Stimulated activated CD8-positive, alpha-beta memory T cell treated with anti-CD3 and anti-CD28 coated beads, Interleukin-2, amount 100 ng/mL, for 48 hours (primary cell): ENCODE measurements around the gene UBE2D4.

Source experiments
- DNase-seq, 2 donors: peaks; one replicate each; pipeline ENCODE4 v3.0.0-alpha.2; 2020; ENCODE audit warnings: low read depth in 2 of 2

Gene UBE2D4

DNA sequence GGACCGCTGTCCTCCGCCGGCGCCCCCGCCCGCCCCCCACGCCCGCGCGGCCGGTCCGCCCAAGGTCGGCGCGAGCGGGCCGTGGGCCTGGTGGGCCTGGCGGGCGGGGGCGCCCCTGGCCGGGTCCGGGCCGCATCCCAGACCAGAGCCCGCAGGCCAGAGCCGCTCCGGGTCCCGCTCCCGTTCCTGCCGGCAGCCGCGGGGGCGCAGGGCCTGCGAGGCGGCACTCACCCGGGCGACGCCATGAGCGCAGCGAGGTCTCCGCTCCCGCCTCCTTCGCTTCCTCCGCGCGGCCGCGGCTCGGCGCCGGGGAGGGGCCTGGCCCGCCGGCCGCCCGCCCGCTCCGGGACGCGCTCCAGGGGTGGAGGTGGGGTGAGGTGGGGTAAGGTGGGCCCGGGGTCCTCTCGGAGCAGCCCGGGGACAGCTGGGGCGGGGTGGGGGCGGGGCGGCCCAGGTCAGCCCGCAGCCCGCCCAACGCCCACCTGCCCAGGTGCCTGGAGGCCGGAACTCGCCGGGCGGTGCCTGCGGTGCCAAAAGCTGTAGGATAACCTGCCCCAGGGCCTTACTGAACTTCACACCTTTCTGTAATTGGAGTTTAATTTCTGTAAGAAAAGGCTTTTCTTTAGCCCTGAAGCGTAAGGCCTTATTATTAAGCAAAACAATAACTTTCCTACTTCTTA is 19.8 kb upstream of the UBE2D4 start, which contains the start of gene URGCP:
Gene URGCP, minus strand, starts transcription at position 266 of the 680 bp plus-strand sequence. Its CDS starts 21 bp downstream, at position 245.
- peak; percentile 34 to 39 for DNase-seq

DNA sequence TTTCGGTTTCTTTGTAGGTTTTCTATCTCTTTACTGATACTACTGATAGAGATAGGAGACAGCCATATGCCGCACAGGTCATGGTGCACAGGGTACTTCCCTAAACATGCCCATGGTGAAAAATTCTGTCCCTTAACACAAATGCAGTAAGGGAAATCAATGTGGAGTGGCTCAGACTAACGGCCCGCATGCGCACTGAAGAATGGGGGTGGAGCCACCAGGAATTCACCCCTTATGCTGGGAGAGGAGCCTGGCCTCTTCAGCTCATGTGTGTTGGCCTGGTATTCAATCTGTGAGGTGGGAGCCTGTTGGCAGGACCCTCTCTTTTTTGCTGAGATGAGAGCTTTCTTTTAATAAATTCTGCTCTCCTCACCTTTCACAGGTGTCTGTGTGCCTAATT is 11.4 kb upstream of the UBE2D4 start:
- no peak for DNase-seq

DNA sequence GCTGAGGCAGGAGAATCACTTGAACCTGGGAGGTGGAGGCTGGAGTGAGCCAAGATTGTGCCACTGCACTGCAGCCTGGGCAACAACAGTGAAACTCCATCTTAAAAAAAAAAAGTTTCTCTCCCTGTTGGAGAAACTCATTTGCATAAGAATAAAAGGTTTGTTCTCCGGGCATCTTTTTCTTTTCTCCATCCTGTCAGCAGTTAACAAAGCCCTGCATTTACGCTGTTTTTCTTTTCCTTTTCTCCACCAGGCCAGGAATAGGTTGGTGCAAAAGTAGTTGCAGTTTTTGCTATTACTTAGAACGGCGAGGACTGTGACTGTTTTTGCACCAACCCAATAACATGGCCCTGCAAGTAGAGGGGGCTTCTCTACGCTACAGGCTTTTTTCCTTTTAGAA is 10.3 kb upstream of the UBE2D4 start:
- no peak for DNase-seq

DNA sequence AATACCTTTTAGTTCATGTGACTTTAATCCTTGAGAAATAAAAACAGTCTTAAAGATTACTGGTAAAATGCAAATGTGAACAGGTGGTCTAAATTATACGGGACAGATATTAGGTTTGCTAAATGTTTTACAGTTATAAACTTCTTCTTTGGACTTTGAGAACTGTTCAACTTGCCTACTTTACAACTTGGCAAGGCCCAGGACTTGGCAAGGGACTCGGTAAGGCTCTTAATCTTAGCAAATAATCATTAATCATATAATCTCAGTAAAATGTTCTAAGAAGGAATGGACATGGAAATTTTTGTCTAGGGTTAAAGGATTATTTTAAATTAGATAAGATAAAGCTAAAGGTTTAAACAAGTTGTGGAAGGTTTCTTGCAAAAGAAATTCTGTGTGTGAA is 4.8 kb upstream of the UBE2D4 start:
- no peak for DNase-seq

DNA sequence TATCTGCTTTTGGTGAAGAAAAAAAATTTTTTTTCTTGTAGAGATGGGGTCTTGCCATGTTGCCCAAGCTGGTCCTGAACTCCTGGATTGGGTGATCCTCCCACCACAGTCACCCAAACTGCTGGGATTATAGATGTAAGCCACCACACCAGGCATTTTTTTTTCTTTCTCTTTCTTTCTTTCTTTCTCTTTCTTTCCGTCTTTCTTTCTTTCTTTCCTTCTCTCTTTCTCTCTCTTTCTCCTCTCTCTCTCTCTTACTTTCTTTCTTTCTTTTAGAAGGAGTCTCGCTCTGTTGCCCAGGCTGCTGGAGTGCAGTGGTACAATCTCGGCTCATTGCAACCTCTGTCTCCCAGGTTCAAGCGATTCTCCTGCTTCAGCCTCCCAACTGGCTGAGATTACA is 3.5 kb upstream of the UBE2D4 start:
- DNase-seq: no peak

- DNase-seq: no peak
Measured at GRCh38 chr7:43926798-43927123, 525 bp downstream of the UBE2D4 start.

- DNase-seq: no peak
Measured at GRCh38 chr7:43927810-43928209, 1.6 kb downstream of the UBE2D4 start.

DNA sequence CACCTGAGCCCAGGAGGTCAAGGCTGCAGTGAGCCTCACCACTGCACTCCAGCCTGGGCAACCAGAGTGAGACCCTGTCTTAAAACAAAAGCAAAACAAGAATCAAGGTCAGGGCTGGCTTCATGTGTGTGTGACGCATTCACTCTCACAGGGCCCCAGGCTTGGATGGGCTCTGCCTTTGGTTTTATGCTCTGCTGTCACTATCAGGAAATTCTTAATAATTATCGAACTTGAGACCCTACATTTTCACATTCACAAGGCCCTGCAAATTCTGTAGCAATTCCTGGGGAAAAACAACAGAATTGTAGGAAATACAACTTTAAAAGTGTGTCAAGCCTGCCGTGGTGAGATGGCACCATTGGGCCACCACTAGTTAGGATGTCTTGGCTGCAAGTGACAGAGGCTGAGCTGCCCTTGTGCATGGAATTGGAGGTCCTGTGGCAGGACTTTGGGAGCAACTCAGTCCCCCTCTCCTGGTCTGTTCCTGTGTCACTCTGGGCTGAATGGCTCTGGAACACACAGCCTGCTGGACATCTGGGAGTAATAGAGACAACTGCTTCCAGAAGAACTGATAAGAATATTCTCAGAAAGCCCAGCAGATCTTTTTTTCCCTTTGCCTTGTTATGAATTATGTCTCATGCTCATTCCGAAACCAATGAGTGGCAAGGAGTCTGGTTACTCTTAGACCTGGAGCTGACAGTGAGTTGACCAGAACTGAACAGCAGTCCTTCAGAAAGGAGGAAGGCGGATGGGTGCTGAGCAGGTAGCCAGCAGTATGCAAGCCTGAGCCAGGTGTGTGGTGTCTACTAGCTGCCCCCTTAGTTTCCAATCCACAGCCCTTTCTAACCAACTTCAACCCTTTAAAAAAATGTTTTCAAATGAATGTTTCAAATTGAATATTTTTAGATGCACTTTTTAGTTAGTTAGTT is 3.6 kb downstream of the UBE2D4 start:
- no peak for DNase-seq

- DNase-seq: no peak
Measured at GRCh38 chr7:43931346-43931745, 5.1 kb downstream of the UBE2D4 start.

DNA sequence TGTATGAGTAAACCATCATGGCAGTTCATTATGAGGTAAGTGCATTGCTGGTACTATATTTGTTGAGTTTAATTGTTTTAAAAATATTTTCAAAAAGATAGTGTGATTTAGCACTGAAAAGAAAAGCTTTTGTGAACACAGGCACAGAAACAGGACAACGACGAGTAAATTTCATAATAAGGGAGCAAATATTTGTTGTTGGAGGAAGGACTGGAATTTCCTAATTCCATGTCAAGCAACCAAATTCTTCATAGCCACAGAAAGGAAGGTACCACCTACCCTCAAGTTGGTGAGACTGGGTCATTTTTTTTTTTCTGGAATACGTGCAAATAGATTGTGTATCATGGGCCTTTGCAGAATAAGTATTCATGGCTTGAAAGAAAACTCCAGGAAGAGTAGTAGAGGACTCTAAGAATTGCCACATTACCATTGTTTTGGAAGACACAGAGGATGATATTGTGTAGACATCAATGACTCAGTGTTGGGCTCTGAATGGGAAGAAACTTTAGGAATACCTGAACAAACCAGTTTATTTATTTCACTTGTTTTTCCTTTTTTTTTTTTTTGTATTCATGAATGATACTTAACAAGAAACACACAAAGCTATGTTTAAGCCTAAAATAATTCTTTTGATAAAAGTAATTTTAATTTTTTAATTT is 7.8 kb downstream of the UBE2D4 start:
- DNase-seq: no peak

GRCh38 chr7:43937444-43937843 is 11.2 kb downstream of the UBE2D4 start:
- DNase-seq: no peak

GRCh38 chr7:43938892-43939482 is 12.8 kb downstream of the UBE2D4 start:
- no peak for DNase-seq

DNA sequence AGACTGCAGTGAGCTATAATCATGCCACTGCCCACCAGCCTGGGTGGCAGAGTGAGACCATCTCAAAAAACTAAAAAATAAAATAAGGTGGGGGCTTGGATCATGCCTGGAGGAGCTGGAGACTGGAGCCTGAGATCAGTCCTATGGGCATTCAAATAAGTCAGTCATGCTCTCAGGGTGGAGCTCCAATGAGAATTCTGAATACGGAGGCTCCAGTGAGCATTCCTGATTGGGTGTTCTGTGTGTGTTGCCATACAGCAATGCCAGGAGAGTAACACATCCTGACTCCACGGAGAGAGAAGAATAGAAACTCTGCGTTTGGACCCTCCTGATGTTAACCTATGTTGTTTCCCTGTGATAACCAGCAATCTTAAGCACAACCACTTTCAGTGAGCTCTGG is 16.0 kb downstream of the UBE2D4 start:
- DNase-seq: no peak

GRCh38 chr7:43942997-43943396 is 16.8 kb downstream of the UBE2D4 start:
- no peak for DNase-seq

DNA sequence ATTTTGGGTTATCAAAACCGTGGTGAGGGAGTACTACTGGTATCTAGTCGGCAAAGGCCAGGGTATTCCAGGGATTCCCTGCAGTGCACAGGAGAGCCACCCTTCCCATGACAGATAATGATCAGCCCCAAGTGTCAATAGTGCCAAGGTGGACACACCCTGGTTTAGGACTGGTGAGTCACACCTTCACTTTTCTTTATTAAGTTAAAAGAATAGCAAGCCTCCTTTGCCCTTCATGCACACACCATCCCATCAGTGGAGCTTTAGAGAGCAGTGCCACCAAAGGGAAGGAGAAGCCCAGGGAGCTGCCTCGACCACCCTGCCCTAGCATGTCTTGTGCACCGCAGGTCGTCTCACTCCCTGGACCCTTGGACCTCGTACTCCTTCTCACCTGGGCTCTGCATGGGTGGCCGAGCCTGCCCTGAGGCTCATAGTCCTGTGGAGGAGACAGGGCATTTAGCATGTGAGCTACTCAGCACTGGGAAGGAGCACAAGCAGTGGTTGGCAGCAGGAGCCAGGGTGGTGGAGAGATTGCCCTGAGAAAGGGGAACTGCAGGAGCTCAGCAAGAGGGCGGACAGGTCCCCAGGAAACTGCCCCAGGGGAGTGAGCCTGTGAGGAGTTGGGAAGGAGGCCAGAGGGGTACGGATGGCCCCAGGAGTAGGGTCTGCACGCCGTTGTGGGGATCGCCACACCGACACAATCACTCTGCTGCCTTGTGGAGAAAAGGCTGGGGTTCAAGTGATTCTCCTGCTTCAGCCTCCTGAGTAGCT is 17.4 kb downstream of the UBE2D4 start:
- DNase-seq: no peak

DNA sequence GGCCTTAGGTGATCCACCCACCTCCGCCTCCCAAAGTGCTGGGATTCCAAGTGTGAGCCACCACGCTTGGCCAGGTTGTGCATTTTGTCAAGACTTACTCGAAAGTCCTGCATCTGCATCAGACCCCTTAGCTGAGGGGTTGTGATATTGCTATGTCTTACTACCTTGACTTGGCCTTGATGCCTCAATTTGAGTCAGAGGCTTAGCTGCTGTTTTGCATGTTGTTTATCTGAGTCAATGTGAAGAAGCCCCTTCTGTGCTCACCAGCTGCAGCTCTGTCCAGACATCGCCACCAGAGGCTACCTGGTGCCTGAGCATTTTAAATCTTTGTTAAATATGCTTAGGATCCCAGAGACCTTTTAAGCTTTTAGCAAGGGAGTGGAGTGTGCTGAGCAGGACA is 18.1 kb downstream of the UBE2D4 start:
- DNase-seq: no peak

GRCh38 chr7:43952028-43952427 is 25.8 kb downstream of the UBE2D4 start:
- no peak for DNase-seq

- DNase-seq: no peak
Measured at GRCh38 chr7:43953071-43953470, 26.8 kb downstream of the UBE2D4 start.

DNA sequence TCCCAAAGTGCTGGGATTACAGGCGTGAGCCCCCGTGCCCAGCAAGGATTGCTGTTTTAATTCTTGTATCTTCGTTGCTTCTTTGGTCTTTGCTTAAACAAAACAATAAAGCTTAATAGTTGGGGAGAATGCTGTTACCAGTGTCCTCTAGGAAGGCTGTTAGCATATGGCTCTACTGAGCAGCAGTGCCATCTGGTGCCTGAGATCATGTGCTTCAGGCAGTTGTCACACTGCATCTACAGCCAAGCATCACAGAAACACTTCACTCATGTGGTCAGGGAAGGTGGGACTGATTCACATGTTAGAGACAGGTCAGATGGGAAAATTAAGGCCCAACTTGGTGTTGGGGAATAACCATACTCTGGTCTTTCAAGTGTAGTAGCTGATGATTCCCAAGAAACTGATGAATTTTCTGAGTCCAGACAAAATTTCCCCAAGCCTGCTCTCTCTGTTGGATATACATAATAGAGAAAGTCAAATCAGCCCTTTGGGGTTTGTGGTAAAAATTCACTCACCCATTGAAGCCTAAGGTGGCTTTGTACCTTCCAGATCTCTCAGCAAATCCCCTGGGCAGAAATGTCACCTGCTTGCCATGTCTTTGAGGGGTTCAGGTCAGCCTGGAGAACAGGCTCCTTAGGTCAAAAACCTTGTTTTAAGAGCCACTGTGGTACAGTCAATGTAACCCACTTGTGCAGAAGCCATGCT is 28.4 kb downstream of the UBE2D4 start:
- peak in 1 of 2 donors; percentile 12 for DNase-seq

GRCh38 chr7:43956027-43956426 is 29.8 kb downstream of the UBE2D4 start:
- no peak for DNase-seq

DNA sequence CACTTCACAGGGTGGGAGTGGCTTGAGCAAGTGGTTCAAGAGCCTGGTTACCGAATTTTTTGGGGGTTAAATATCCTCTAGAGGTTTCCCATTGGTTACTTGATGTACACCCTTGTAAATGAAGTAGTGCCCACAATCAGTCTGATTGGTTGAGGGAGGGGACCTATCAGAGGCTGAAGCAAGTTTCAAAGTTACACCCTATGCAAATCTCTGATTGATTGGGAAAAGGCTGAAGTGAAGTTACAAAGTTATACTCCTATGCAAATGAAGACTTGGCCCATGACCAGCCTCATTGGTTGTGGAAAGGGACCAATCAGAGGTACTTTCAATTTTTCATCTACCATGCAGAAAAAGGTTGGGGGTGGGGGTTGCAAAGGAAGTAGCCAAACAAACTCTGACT is 34.7 kb downstream of the UBE2D4 start:
- no peak for DNase-seq
